GM23338 (cell line): Measurements from ENCODE around the gene IDH3B. TPM values are rescaled to one million over a fixed set of nuclear protein-coding genes. Genes with fewer than 3 reads are reported as not detected.

ENCODE experiments used
- ATAC-seq: fragments of 200-7000 bp; cut with Tn5 transposase; 3 replicates; pipeline ENCODE4 v1.9.1; 2020
- DNase-seq: peaks from one replicate; pipeline ENCODE4 v3.0.0-alpha.2; 2015; ENCODE audit warnings: low spot score
- H2AFZ ChIP-seq: fragments of 200-600 bp; sonication (generic); 2 replicates; pipeline ENCODE4 v1.8.0; 2016; ENCODE audit warnings: antibody characterized with exemption, mild to moderate bottlenecking, moderate library complexity
- H3F3A ChIP-seq: fragments of 200-600 bp; sonication (generic); replicated peaks from 2 replicates; pipeline ENCODE4 v1.8.0; 2017; ENCODE audit warnings: antibody characterized with exemption, mixed run types, low read depth
- H3K27ac ChIP-seq: fragments of 200-600 bp; sonication (generic); 2 replicates; pipeline ENCODE4 v1.6.1; 2016; ENCODE audit warnings: low read depth
- H3K27me3 ChIP-seq: fragments of 200-600 bp; sonication (generic); 2 replicates; pipeline ENCODE4 v1.8.0; 2016; ENCODE audit warnings: mild to moderate bottlenecking, mixed run types, moderate library complexity; ENCODE audit not compliant: insufficient read depth
- H3K36me3 ChIP-seq: fragments of 200-600 bp; sonication (generic); 2 replicates; pipeline ENCODE4 v1.8.0; 2016; ENCODE audit warnings: mild to moderate bottlenecking; ENCODE audit not compliant: insufficient read depth
- H3K4me1 ChIP-seq: fragments of 200-600 bp; sonication (generic); 2 replicates; pipeline ENCODE4 v1.8.0; 2016; ENCODE audit warnings: mild to moderate bottlenecking, moderate library complexity; ENCODE audit not compliant: insufficient read depth
- H3K4me2 ChIP-seq: fragments of 200-600 bp; sonication (generic); 2 replicates; pipeline ENCODE4 v1.7.1; 2017; ENCODE audit warnings: mixed run types
- H3K4me3 ChIP-seq: fragments of 200-600 bp; sonication (generic); 2 replicates; pipeline ENCODE4 v1.6.1; 2016; ENCODE audit warnings: mixed run types
- H3K79me2 ChIP-seq: fragments of 200-600 bp; sonication (generic); replicated peaks from 2 replicates; pipeline ENCODE4 v1.8.0; 2017; ENCODE audit warnings: mild to moderate bottlenecking; ENCODE audit not compliant: insufficient read depth
- H3K9me2 ChIP-seq: fragments of 200-600 bp; sonication (generic); 2 replicates; pipeline ENCODE4 v1.8.0; 2017; ENCODE audit not compliant: insufficient read depth
- H4K20me1 ChIP-seq: fragments of 200-600 bp; sonication (generic); replicated peaks from 2 replicates; pipeline ENCODE4 v1.8.0; 2017; ENCODE audit warnings: mild to moderate bottlenecking; ENCODE audit not compliant: insufficient read depth
- H3K27ac Mint-ChIP-seq: 2 replicates; pipeline ENCODE4 v1.8.0; 2020; ENCODE audit warnings: inconsistent platforms, mild to moderate bottlenecking, moderate library complexity, mixed read lengths
- H3K27me3 Mint-ChIP-seq: 3 replicates; pipeline ENCODE4 v1.8.0; 2022; ENCODE audit warnings: low read depth, mild to moderate bottlenecking, moderate library complexity, mixed read lengths, inconsistent platforms; ENCODE audit not compliant: insufficient read depth, poor library complexity
- H3K36me3 Mint-ChIP-seq: 3 replicates; pipeline ENCODE4 v1.8.0; 2021; ENCODE audit warnings: low read depth, mild to moderate bottlenecking, inconsistent platforms, moderate library complexity, mixed read lengths
- H3K4me1 Mint-ChIP-seq: 3 replicates; pipeline ENCODE4 v1.8.0; 2020; ENCODE audit warnings: mild to moderate bottlenecking, inconsistent platforms, mixed read lengths
- H3K4me3 Mint-ChIP-seq: 3 replicates; pipeline ENCODE4 v1.8.0; 2021; ENCODE audit warnings: moderate library complexity, mild to moderate bottlenecking, inconsistent platforms, mixed read lengths
- H3K9me3 Mint-ChIP-seq: 3 replicates; pipeline ENCODE4 v1.8.0; 2020; ENCODE audit warnings: moderate library complexity, mild to moderate bottlenecking, inconsistent platforms, mixed read lengths
- CTCF ChIP-seq, 2 experiments: fragments of 200-600 bp in 1 of 2; sonication (generic) in 1 of 2; conservative IDR thresholded peaks; 2 replicates each; pipeline versions ENCODE4 v1.5.1 to v1.6.1; 2016 to 2017; ENCODE audit warnings: antibody characterized with exemption in 2 of 2, low read depth in 2 of 2, mild to moderate bottlenecking in 2 of 2, moderate library complexity in 1 of 2
- EZH2 ChIP-seq: fragments of 200-600 bp; sonication (generic); IDR thresholded peaks from one replicate; pipeline ENCODE4 v1.8.0; 2017; ENCODE audit warnings: antibody characterized with exemption, mild to moderate bottlenecking, low read depth; ENCODE audit not compliant: unreplicated experiment
- JUNB ChIP-seq: IDR thresholded peaks from one replicate; pipeline ENCODE4 v1.6.1; 2016; ENCODE audit warnings: antibody characterized with exemption; ENCODE audit not compliant: unreplicated experiment
- POLR2AphosphoS5 ChIP-seq: IDR thresholded peaks from 2 replicates; pipeline ENCODE4 v1.6.1; 2016; ENCODE audit warnings: antibody characterized with exemption, low read depth
- STAT1 ChIP-seq: IDR thresholded peaks from one replicate; pipeline ENCODE4 v1.6.1; 2016; ENCODE audit warnings: antibody characterized with exemption; ENCODE audit not compliant: unreplicated experiment
- ZNF331 ChIP-seq: fragments of 250-450 bp; sonication (Bioruptor Pico); IDR thresholded peaks from 2 replicates; pipeline ENCODE4 v1.5.0; 2020; ENCODE audit warnings: low read depth, mild to moderate bottlenecking, moderate library complexity
- polyA plus RNA-seq: library from polyadenylated mRNA; unstranded; fragments of >200 nt; fragmentation: Nextera tagmentation; extraction: Ambion mirVana; gene quantifications from 2 replicates; pipeline ENCODE4 v1.2.1, GENCODE V29; 2016
- total RNA-seq: library from RNA; depleted of rRNA; stranded (reverse); fragments of >200 nt; shearing (Covaris generic); gene quantifications from 2 replicates; pipeline ENCODE4 v1.2.3, GENCODE V29; 2014
- TF ChIP-seq, protein P1 (sequence below): IDR thresholded peaks from 2 replicates; pipeline ENCODE4 v1.6.1; 2016; ENCODE audit warnings: antibody characterized with exemption

The IDH3B gene
- total and polyA plus RNA-seq, 2 experiments from 2014 or later, result 87.1 to 126 TPM

- peaks cover 99% of the 10 kb centered on the region for H3K36me3 Mint-ChIP-seq
- peaks cover 23% of the 10 kb centered on the region for H3K4me1 Mint-ChIP-seq
- no peak overlapping the region for H3K4me3 Mint-ChIP-seq
- Histone ChIP-seq H2AFZ (no peak overlapping the region), H3K9me2 (no peaks in the 10 kb centered on the region), H3K27ac (peak overlapping the region; percentile 66), H4K20me1 (peaks cover 57% of the 10 kb centered on the region), H3K4me1 (peaks cover 12% of the 10 kb centered on the region; the same call in 1 of the 2 replicates), H3K4me2 (no peak overlapping the region), H3K79me2 (peaks cover 46% of the 10 kb centered on the region), H3K27me3 (no peaks in the 10 kb centered on the region), H3K36me3 (peaks cover 59% of the 10 kb centered on the region), H3K4me3 (no peak overlapping the region), H3F3A (peaks cover 69% of the 10 kb centered on the region)
- no peak overlapping the region for H3K27ac Mint-ChIP-seq
- no peak for TF ChIP-seq ZNF331 (CRISPR knock-in tag)
- no peak for ATAC-seq
- H3K27me3 Mint-ChIP-seq, result peaks cover 30% of the 10 kb centered on the region
- H3K9me3 Mint-ChIP-seq, result peaks cover 4% of the 10 kb centered on the region
- no peak for DNase-seq
These were observed 6.3 kb downstream of the IDH3B start for GRCh38 chr20:2657674-2658073.

DNA sequence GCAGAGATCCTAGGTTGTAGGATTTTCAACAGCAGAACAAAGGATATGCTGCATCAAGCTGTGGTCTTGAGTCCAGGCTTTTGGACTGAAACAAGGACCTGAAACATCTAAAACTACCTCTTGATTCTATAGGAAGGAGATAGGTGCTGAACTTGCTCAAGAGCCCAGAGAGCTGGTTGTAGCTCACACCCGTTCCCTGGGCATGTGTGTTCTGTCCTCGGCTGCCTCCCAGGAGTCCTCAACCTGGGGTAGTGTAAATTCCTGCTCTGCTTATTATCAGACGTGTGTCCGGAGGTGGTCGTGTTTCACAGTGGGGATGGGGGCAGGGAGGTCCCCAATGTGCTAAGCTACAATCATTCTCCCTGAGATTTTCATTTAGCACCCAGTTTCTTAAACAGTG lies 6.8 kb downstream of the IDH3B start:
- Histone ChIP-seq H4K20me1 (peaks cover 57% of the 10 kb centered on the region), H3K4me2 (no peak overlapping the region), H3K4me3 (no peak overlapping the region), H3F3A (peaks cover 69% of the 10 kb centered on the region), H2AFZ (no peak overlapping the region), H3K27ac (peak overlapping the region; percentile 66; the same call in 1 of the 2 replicates), H3K4me1 (peaks cover 12% of the 10 kb centered on the region; the same call in 1 of the 2 replicates), H3K36me3 (peaks cover 59% of the 10 kb centered on the region), H3K27me3 (no peaks in the 10 kb centered on the region), H3K9me2 (no peaks in the 10 kb centered on the region), H3K79me2 (peaks cover 44% of the 10 kb centered on the region)
- DNase-seq, result no peak
- H3K4me1 Mint-ChIP-seq, result peaks cover 22% of the 10 kb centered on the region
- H3K27ac Mint-ChIP-seq, result no peak overlapping the region
- peaks cover 29% of the 10 kb centered on the region for H3K27me3 Mint-ChIP-seq
- no peak for ATAC-seq
- H3K4me3 Mint-ChIP-seq, result no peak overlapping the region
- peaks cover 4% of the 10 kb centered on the region for H3K9me3 Mint-ChIP-seq
- TF ChIP-seq ZNF331 (CRISPR knock-in tag) (no peak), JUNB (no peak), EZH2 (no peak), POLR2AphosphoS5 (0 out of 2 replicates have a peak, but pooled peaks have one; percentile 7)
- TF ChIP-seq, protein P1, sequence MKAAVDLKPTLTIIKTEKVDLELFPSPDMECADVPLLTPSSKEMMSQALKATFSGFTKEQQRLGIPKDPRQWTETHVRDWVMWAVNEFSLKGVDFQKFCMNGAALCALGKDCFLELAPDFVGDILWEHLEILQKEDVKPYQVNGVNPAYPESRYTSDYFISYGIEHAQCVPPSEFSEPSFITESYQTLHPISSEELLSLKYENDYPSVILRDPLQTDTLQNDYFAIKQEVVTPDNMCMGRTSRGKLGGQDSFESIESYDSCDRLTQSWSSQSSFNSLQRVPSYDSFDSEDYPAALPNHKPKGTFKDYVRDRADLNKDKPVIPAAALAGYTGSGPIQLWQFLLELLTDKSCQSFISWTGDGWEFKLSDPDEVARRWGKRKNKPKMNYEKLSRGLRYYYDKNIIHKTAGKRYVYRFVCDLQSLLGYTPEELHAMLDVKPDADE, result no peak
- H3K36me3 Mint-ChIP-seq, result peaks cover 97% of the 10 kb centered on the region

DNA sequence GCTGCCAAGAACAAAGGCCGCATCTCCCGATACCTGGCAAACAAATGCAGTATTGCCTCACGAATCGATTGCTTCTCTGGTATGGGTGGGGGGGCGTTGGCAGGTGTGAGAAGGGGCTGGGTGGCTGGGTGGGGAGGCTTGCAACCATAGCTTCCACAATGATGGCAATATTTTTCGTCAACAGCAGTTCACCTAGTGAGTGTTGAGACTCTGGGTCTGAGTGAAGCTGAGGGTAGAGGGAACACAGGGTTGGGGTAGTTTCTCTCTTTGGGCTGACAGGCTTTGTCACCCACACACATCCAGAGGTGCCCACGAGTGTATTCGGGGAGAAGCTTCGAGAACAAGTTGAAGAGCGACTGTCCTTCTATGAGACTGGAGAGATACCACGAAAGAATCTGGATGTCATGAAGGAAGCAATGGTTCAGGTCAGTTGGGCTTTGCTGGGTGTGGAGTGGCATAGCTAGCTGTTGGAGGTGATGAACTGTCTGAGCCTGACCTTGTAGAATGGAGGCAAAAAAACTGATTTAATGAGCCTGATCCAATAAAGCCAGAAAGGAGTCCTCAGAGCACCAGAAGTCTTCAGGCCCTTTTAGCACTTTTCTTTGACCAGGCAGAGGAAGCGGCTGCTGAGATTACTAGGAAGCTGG lies 7.4 kb downstream of the IDH3B start:
- no peak overlapping the region for H3K27ac Mint-ChIP-seq
- no peaks in the 10 kb centered on the region for H3K9me2 ChIP-seq
- no peak for TF ChIP-seq STAT1
- TF ChIP-seq CTCF (conservative IDR thresholded peaks at IDR 0.05; ENCODE audit: low read depth in 2 of 2), result no peak
- peak; percentile 7 for TF ChIP-seq POLR2AphosphoS5
- peaks cover 12% of the 10 kb centered on the region; the same call in 1 of the 2 replicates for H3K4me1 ChIP-seq
- ATAC-seq (no peak), DNase-seq (no peak)
- peaks cover 20% of the 10 kb centered on the region for H3K4me1 Mint-ChIP-seq
- H3K4me3 ChIP-seq, result no peak overlapping the region
- peaks cover 4% of the 10 kb centered on the region for H3K9me3 Mint-ChIP-seq
- H3K36me3 ChIP-seq, result peaks cover 59% of the 10 kb centered on the region
- H3K27me3 ChIP-seq, result no peaks in the 10 kb centered on the region
- H3K27ac ChIP-seq, result no peak overlapping the region; the same call in 1 of the 2 replicates
- peak overlapping the region; percentile 43 for H3K4me3 Mint-ChIP-seq
- H3K36me3 Mint-ChIP-seq, result peaks cover 91% of the 10 kb centered on the region
- peaks cover 57% of the 10 kb centered on the region for H4K20me1 ChIP-seq
- peaks cover 30% of the 10 kb centered on the region for H3K27me3 Mint-ChIP-seq
- peaks cover 66% of the 10 kb centered on the region for H3F3A ChIP-seq
- no peak overlapping the region for H2AFZ ChIP-seq
- H3K79me2 ChIP-seq, result peaks cover 42% of the 10 kb centered on the region
- H3K4me2 ChIP-seq, result no peak overlapping the region
